Daoy (cell line): Measurements from ENCODE around the gene OTULINL. TPM values are rescaled to one million over a fixed set of nuclear protein-coding genes. Genes with fewer than 3 reads are reported as not detected.

Source experiments
- total RNA-seq: library from RNA; depleted of rRNA; stranded (reverse); fragments of >200 nt; shearing (Covaris generic); gene quantifications from 2 replicates; pipeline ENCODE4 v1.2.3, GENCODE V29; 2014; rRNA removed

The OTULINL gene
- total RNA-seq, 1 experiment from 2014 or later, result 1.9 TPM

Other genes with a start within 250 kb of the OTULINL start
- gene OTULIN, start 82.9 kb downstream of the OTULINL start, total RNA-seq, result 13.6 and 29.2 TPM in 2 replicates